Measurements from ENCODE around the gene CENPVL2.
A peak's percentile ranks its signal among the peaks of the same experiment; 100 is the strongest.
"Not testable (repeated sequence)": the region's sequence is repeated elsewhere in the genome, so short reads cannot be mapped to it uniquely, and the experiment has no call there.

CENPVL2 gene

GRCh38 chrX:51682720-51683062, at the start of gene CENPVL2:
CENPVL2 (minus strand) TSS chrX:51682831; CDS start chrX:51682831, 0 bp downstream.
- not testable (repeated sequence) for H3K27me3 ChIP-seq (ENCODE audit: insufficient read depth, poor library complexity, severe bottlenecking); H3K4me3 ChIP-seq (ENCODE audit: severe bottlenecking); H3K4me1 ChIP-seq (ENCODE audit: insufficient read depth, poor library complexity, severe bottlenecking); DNase-seq (ENCODE audit: low spot score); H3K36me3 ChIP-seq (ENCODE audit: low read depth); H3K9me3 ChIP-seq (ENCODE audit: severe bottlenecking); H3K27ac ChIP-seq (ENCODE audit: poor library complexity, severe bottlenecking)
- ATAC-seq (ENCODE audit: low read depth): 0 out of 3 replicates have a peak, but pooled peaks have one; percentile 25

- Histone ChIP-seq H3K4me1 (ENCODE audit: insufficient read depth, poor library complexity, severe bottlenecking) (no peaks in the 10 kb centered on the region), H3K36me3 (ENCODE audit: low read depth) (no peaks in the 10 kb centered on the region), H3K9me3 (ENCODE audit: severe bottlenecking) (no peaks in the 10 kb centered on the region), H3K27ac (ENCODE audit: poor library complexity, severe bottlenecking) (no peak overlapping the region), H3K27me3 (ENCODE audit: insufficient read depth, poor library complexity, severe bottlenecking) (no peaks in the 10 kb centered on the region), H3K4me3 (ENCODE audit: severe bottlenecking) (no peak overlapping the region)
- ATAC-seq (ENCODE audit: low read depth) (no peak), DNase-seq (ENCODE audit: low spot score) (no peak)
- TF ChIP-seq CTCF (IDR thresholded peaks at IDR 0.05; ENCODE audit: poor library complexity, severe bottlenecking): no peak
These were observed 45.6 kb upstream of the CENPVL2 start for GRCh38 chrX:51728202-51728601.

GRCh38 chrX:51712943-51713647, 30.5 kb upstream of the CENPVL2 start:
- not testable (repeated sequence) for H3K9me3 ChIP-seq (ENCODE audit: severe bottlenecking); H3K4me1 ChIP-seq (ENCODE audit: insufficient read depth, poor library complexity, severe bottlenecking); DNase-seq (ENCODE audit: low spot score); H3K27ac ChIP-seq (ENCODE audit: poor library complexity, severe bottlenecking); H3K36me3 ChIP-seq (ENCODE audit: low read depth); H3K4me3 ChIP-seq (ENCODE audit: severe bottlenecking); H3K27me3 ChIP-seq (ENCODE audit: insufficient read depth, poor library complexity, severe bottlenecking)
- ATAC-seq (ENCODE audit: low read depth): peak; percentile 68

GRCh38 chrX:51710277-51711164, 27.9 kb upstream of the CENPVL2 start, which contains the start of gene CENPVL1:
CENPVL1 (plus strand) TSS chrX:51710512; CDS start chrX:51710512, 0 bp downstream.
- not testable (repeated sequence) for DNase-seq (ENCODE audit: low spot score); H3K4me1 ChIP-seq (ENCODE audit: insufficient read depth, poor library complexity, severe bottlenecking); H3K36me3 ChIP-seq (ENCODE audit: low read depth); ATAC-seq (ENCODE audit: low read depth); H3K9me3 ChIP-seq (ENCODE audit: severe bottlenecking); H3K27me3 ChIP-seq (ENCODE audit: insufficient read depth, poor library complexity, severe bottlenecking); H3K27ac ChIP-seq (ENCODE audit: poor library complexity, severe bottlenecking); H3K4me3 ChIP-seq (ENCODE audit: severe bottlenecking)

GRCh38 chrX:51697397-51697796, 14.8 kb upstream of the CENPVL2 start:
- no peak for TF ChIP-seq CTCF (IDR thresholded peaks at IDR 0.05; ENCODE audit: poor library complexity, severe bottlenecking)
- Histone ChIP-seq H3K4me3 (ENCODE audit: severe bottlenecking) (no peak overlapping the region), H3K27me3 (ENCODE audit: insufficient read depth, poor library complexity, severe bottlenecking) (no peaks in the 10 kb centered on the region), H3K27ac (ENCODE audit: poor library complexity, severe bottlenecking) (no peak overlapping the region), H3K4me1 (ENCODE audit: insufficient read depth, poor library complexity, severe bottlenecking) (no peaks in the 10 kb centered on the region), H3K9me3 (ENCODE audit: severe bottlenecking) (no peaks in the 10 kb centered on the region), H3K36me3 (ENCODE audit: low read depth) (no peaks in the 10 kb centered on the region)
- no peak for DNase-seq (ENCODE audit: low spot score)
- ATAC-seq (ENCODE audit: low read depth): no peak

GRCh38 chrX:51694254-51694653, 11.6 kb upstream of the CENPVL2 start:
- no peaks in the 10 kb centered on the region for H3K4me1 ChIP-seq (ENCODE audit: insufficient read depth, poor library complexity, severe bottlenecking)
- no peak for TF ChIP-seq CTCF (IDR thresholded peaks at IDR 0.05; ENCODE audit: poor library complexity, severe bottlenecking)
- H3K36me3 ChIP-seq (ENCODE audit: low read depth): no peaks in the 10 kb centered on the region
- ATAC-seq (ENCODE audit: low read depth): no peak
- H3K27me3 ChIP-seq (ENCODE audit: insufficient read depth, poor library complexity, severe bottlenecking): no peaks in the 10 kb centered on the region
- no peak overlapping the region for H3K4me3 ChIP-seq (ENCODE audit: severe bottlenecking)
- no peak for DNase-seq (ENCODE audit: low spot score)
- no peaks in the 10 kb centered on the region for H3K9me3 ChIP-seq (ENCODE audit: severe bottlenecking)
- H3K27ac ChIP-seq (ENCODE audit: poor library complexity, severe bottlenecking): no peak overlapping the region

- not testable (repeated sequence) for H3K9me3 ChIP-seq (ENCODE audit: severe bottlenecking); H3K4me1 ChIP-seq (ENCODE audit: insufficient read depth, poor library complexity, severe bottlenecking); H3K27me3 ChIP-seq (ENCODE audit: insufficient read depth, poor library complexity, severe bottlenecking); ATAC-seq (ENCODE audit: low read depth); H3K4me3 ChIP-seq (ENCODE audit: severe bottlenecking); H3K27ac ChIP-seq (ENCODE audit: poor library complexity, severe bottlenecking); DNase-seq (ENCODE audit: low spot score); H3K36me3 ChIP-seq (ENCODE audit: low read depth)
These were observed 567 bp downstream of the CENPVL2 start for GRCh38 chrX:51681808-51682719.
